WTC11 (cell line): Measurements from ENCODE around the gene UBE2F. TPM values are rescaled to one million over a fixed set of nuclear protein-coding genes. Genes with fewer than 3 reads are reported as not detected.
A peak's percentile ranks its signal among the peaks of the same experiment; 100 is the strongest.

Source experiments
- ATAC-seq: fragments of 200-7000 bp; cut with Tn5 transposase; 2 replicates; pipeline ENCODE4 v1.10.0; 2021; ENCODE audit warnings: mild to moderate bottlenecking, moderate library complexity
- CTCF ChIA-PET: fragments of 300-600 bp; sonication (Branson Sonifier 250); formaldehyde crosslinking; loops from one replicate; lab custom pipeline; 2021; ENCODE audit warnings: antibody characterized with exemption; lab: Charles Lee
- POLR2A ChIA-PET: fragments of 350-600 bp; sonication (Branson Sonifier 250); formaldehyde crosslinking; loops from one replicate; lab custom pipeline; 2021; ENCODE audit warnings: antibody characterized with exemption; lab: Charles Lee
- DNase-seq: peaks from one replicate; pipeline ENCODE4 v3.0.0; 2021; ENCODE audit warnings: low spot score
- H3K27ac Mint-ChIP-seq: 2 replicates; pipeline ENCODE4 v1.8.0; 2021; ENCODE audit warnings: mixed read lengths
- H3K27me3 Mint-ChIP-seq: 2 replicates; pipeline ENCODE4 v1.8.0; 2021; ENCODE audit warnings: low read depth, mild to moderate bottlenecking, moderate library complexity, mixed read lengths
- H3K36me3 Mint-ChIP-seq: 2 replicates; pipeline ENCODE4 v1.8.0; 2021; ENCODE audit warnings: mixed read lengths
- H3K4me1 Mint-ChIP-seq: 2 replicates; pipeline ENCODE4 v1.8.0; 2022; ENCODE audit warnings: mixed read lengths
- H3K4me3 Mint-ChIP-seq: 2 replicates; pipeline ENCODE4 v1.8.0; 2021; ENCODE audit warnings: mild to moderate bottlenecking, moderate library complexity, mixed read lengths
- H3K9me3 Mint-ChIP-seq: 2 replicates; pipeline ENCODE4 v1.8.0; 2021; ENCODE audit warnings: mixed read lengths
- AFF4 ChIP-seq: sonication (generic); formaldehyde crosslinking; IDR thresholded peaks from 2 replicates; pipeline ENCODE4 v1.8.1; 2023; ENCODE audit warnings: mild to moderate bottlenecking, missing genetic modification reagents, borderline replicate concordance
- CREB1 ChIP-seq: sonication (generic); formaldehyde crosslinking; IDR thresholded peaks from 2 replicates; pipeline ENCODE4 v1.8.0; 2023; ENCODE audit warnings: mild to moderate bottlenecking, missing genetic modification reagents
- E2F1 ChIP-seq: sonication (generic); formaldehyde crosslinking; IDR thresholded peaks from 2 replicates; pipeline ENCODE4 v1.8.0; 2022; ENCODE audit warnings: mild to moderate bottlenecking, missing genetic modification reagents
- E2F4 ChIP-seq: sonication (generic); formaldehyde crosslinking; IDR thresholded peaks from 2 replicates; pipeline ENCODE4 v1.8.1; 2022; ENCODE audit warnings: low read depth, mild to moderate bottlenecking, moderate library complexity, missing genetic modification reagents, borderline replicate concordance
- ESRRA ChIP-seq: sonication (generic); formaldehyde crosslinking; IDR thresholded peaks from 2 replicates; pipeline ENCODE4 v1.8.1; 2022; ENCODE audit warnings: mild to moderate bottlenecking, missing genetic modification reagents, borderline replicate concordance
- FOXK1 ChIP-seq: sonication (generic); formaldehyde crosslinking; IDR thresholded peaks from 2 replicates; pipeline ENCODE4 v1.8.0; 2022; ENCODE audit warnings: mild to moderate bottlenecking, moderate library complexity, missing genetic modification reagents
- GRHL2 ChIP-seq: fragments of 250-450 bp; sonication (Bioruptor Pico); IDR thresholded peaks from 2 replicates; pipeline ENCODE4 v1.8.0; 2022; ENCODE audit warnings: mild to moderate bottlenecking, moderate library complexity; ENCODE audit not compliant: insufficient replicate concordance, severe bottlenecking
- HMGA2 ChIP-seq: fragments of 250-450 bp; sonication (Bioruptor Pico); IDR thresholded peaks from 2 replicates; pipeline ENCODE4 v1.4.0; 2021; ENCODE audit warnings: mild to moderate bottlenecking, moderate library complexity
- HMGXB4 ChIP-seq: sonication (generic); formaldehyde crosslinking; IDR thresholded peaks from 2 replicates; pipeline ENCODE4 v1.8.1; 2023; ENCODE audit warnings: mild to moderate bottlenecking, moderate library complexity, missing genetic modification reagents
- OVOL2 ChIP-seq: fragments of 250-450 bp; sonication (Bioruptor Pico); IDR thresholded peaks from 2 replicates; pipeline ENCODE4 v1.9.0; 2021; ENCODE audit warnings: mild to moderate bottlenecking, borderline replicate concordance
- PRDM15 ChIP-seq: sonication (generic); formaldehyde crosslinking; IDR thresholded peaks from 2 replicates; pipeline ENCODE4 v1.8.0; 2022; ENCODE audit warnings: missing genetic modification reagents
- SP1 ChIP-seq: sonication (generic); formaldehyde crosslinking; conservative IDR thresholded peaks from 2 replicates; pipeline ENCODE4 v1.8.1; 2022; ENCODE audit warnings: missing genetic modification reagents
- TEAD4 ChIP-seq: sonication (generic); formaldehyde crosslinking; IDR thresholded peaks from 2 replicates; pipeline ENCODE4 v1.8.0; 2022; ENCODE audit warnings: mild to moderate bottlenecking, missing genetic modification reagents
- TP53 ChIP-seq: sonication (generic); formaldehyde crosslinking; IDR thresholded peaks from 2 replicates; pipeline ENCODE4 v1.8.1; 2023; ENCODE audit warnings: mild to moderate bottlenecking, missing genetic modification reagents
- USF2 ChIP-seq: sonication (generic); formaldehyde crosslinking; IDR thresholded peaks from 2 replicates; pipeline ENCODE4 v1.8.1; 2023; ENCODE audit warnings: mild to moderate bottlenecking, missing genetic modification reagents, moderate library complexity
- ZNF232 ChIP-seq: sonication (generic); formaldehyde crosslinking; IDR thresholded peaks from 2 replicates; pipeline ENCODE4 v1.8.0; 2022; ENCODE audit warnings: mild to moderate bottlenecking, missing genetic modification reagents
- ZNF416 ChIP-seq: fragments of 250-450 bp; sonication (Bioruptor Pico); IDR thresholded peaks from 2 replicates; pipeline ENCODE4 v1.9.0; 2021; ENCODE audit warnings: mild to moderate bottlenecking, inconsistent platforms
- ZNF425 ChIP-seq: fragments of 250-450 bp; sonication (Bioruptor Pico); conservative IDR thresholded peaks from 2 replicates; pipeline ENCODE4 v1.9.0; 2021; ENCODE audit warnings: mild to moderate bottlenecking
- total RNA-seq: library from RNA; stranded (reverse); gene quantifications from 3 replicates; pipeline ENCODE4 v1.2.3, GENCODE V29; 2021

The UBE2F gene
- total RNA-seq, 1 experiment from 2014 or later = 49.5 TPM

GRCh38 chr2:237978058-237978712, 11.4 kb downstream of the UBE2F start (continued):
- no peak for TF ChIP-seq E2F4 (CRISPR knock-in tag)
- no peak for TF ChIP-seq ZNF416 (CRISPR knock-in tag)
- TF ChIP-seq OVOL2 = no peak
- TF ChIP-seq, all 79 proteins: peak for 0

GRCh38 chr2:237979331-237979730, 12.5 kb downstream of the UBE2F start:
- H3K27ac Mint-ChIP-seq = 0 out of 2 replicates have a peak overlapping the region, but pooled peaks have one; percentile 26
- H3K9me3 Mint-ChIP-seq = no peaks in the 10 kb centered on the region
- CTCF ChIA-PET = interaction anchor here (0.9 to 1.2 kb wide), 2 partner anchors 121 to 148 kb away, joined by 3 to 5 read pairs; no protein-coding TSS in a partner anchor
- POLR2A ChIA-PET = interaction anchor here (1.1 kb wide), 1 partner anchor 51 kb away, joined by 3 read pairs; no protein-coding TSS in a partner anchor
- no peaks in the 10 kb centered on the region for H3K27me3 Mint-ChIP-seq
- no peak for DNase-seq
- no peak overlapping the region for H3K4me3 Mint-ChIP-seq
- peaks cover 35% of the 10 kb centered on the region for H3K4me1 Mint-ChIP-seq
- peaks cover 8% of the 10 kb centered on the region for H3K36me3 Mint-ChIP-seq
- TF ChIP-seq FOXK1 (CRISPR knock-in tag) = no peak
- no peak for TF ChIP-seq AFF4 (CRISPR knock-in tag)
- no peak for TF ChIP-seq HMGXB4 (CRISPR knock-in tag)
- no peak for TF ChIP-seq SP1 (CRISPR knock-in tag)
- TF ChIP-seq E2F1 (CRISPR knock-in tag) = no peak
- TF ChIP-seq USF2 = no peak
- TF ChIP-seq CREB1 (CRISPR knock-in tag) = no peak
- TF ChIP-seq PRDM15 (CRISPR knock-in tag) = no peak
- TF ChIP-seq GRHL2 (CRISPR knock-in tag) = no peak
- no peak for TF ChIP-seq ZNF425 (CRISPR knock-in tag)
- no peak for TF ChIP-seq ZNF232 (CRISPR knock-in tag)
- no peak for TF ChIP-seq HMGA2 (CRISPR knock-in tag)
- TF ChIP-seq TEAD4 (CRISPR knock-in tag) = no peak
- no peak for TF ChIP-seq ESRRA (CRISPR knock-in tag)
- TF ChIP-seq TP53 (CRISPR knock-in tag) = no peak
- TF ChIP-seq, all 79 proteins: peak for 0
- ATAC-seq = no peak
